NCI-H2227 (cell line): Measurements from ENCODE around the gene EPHB4.
"Not testable (repeated sequence)": the region's sequence is repeated elsewhere in the genome, so short reads cannot be mapped to it uniquely, and the experiment has no call there.

ENCODE experiments used
- DNase-seq: peaks from one replicate; lab custom pipeline; 2025; ENCODE audit not compliant: unreplicated experiment; lab: John Stamatoyannopoulos, UW

EPHB4 gene

DNA sequence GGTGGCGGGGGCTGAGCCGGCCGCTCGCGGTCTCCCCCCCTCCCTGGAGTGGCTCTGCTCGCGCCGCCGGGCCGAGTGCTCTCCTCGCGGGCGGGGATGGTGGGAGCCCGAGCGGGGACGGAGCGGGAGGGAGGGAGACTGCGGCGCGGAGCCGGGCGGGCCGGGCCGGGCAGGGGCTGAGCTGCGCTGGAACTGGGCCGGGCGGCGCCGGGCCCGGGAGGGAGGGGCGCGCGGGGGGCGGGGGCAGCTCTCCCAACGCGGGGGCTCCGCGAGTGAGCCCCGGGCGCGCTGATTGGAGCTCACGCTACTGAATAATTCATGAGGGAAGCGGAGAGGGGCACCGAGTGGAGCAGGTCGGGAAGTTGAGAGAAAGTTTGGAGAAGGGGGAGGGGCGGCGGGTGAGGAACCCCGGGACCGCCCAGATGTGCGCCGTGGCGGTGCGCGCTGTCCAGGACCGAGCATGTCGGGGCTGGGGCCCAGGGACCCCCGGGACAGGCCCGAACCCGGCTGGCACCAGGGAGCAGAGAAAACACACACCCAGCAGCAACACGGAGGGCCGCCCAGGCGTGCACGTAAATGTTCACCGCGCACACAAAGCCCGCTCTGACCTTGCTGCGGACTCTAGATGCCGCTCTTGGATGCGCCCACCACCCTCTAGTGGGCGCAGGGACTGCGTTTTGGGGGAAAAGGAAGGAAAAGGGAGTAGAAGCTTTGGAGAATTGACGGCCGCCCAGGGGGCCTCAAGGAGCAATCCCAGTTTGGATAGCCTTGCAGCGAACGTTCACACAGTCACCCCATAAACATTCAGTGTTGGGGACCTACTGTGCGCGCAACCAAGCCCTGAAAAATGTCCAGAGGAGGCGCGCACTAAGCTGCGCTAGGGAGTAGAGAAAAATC lies at the start of gene EPHB4:
Gene EPHB4, minus strand, starts transcription at position 194 of the 897 bp plus-strand sequence. CDS start 493 bp downstream, outside the sequence.
- DNase-seq: peak; percentile 73

DNA sequence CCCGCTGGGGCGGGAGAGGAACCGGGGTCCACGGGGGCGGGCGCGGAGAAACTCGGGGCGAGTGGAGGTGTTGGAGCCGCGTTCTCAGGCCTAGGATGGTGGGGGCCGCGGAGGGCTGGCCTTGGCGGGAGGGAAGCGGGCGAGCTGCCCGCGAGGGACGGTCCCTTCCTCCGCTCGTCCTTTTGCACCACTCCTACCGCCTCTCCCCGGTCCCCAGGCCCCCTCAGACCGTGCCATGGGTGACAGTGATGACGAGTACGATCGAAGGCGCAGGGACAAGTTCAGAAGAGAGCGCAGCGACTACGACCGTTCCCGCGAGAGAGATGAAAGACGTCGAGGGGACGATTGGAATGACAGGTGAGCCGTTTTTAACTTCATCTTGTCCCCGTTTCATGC lies 48.0 kb upstream of the EPHB4 start:
- peak; percentile 61 for DNase-seq

DNA sequence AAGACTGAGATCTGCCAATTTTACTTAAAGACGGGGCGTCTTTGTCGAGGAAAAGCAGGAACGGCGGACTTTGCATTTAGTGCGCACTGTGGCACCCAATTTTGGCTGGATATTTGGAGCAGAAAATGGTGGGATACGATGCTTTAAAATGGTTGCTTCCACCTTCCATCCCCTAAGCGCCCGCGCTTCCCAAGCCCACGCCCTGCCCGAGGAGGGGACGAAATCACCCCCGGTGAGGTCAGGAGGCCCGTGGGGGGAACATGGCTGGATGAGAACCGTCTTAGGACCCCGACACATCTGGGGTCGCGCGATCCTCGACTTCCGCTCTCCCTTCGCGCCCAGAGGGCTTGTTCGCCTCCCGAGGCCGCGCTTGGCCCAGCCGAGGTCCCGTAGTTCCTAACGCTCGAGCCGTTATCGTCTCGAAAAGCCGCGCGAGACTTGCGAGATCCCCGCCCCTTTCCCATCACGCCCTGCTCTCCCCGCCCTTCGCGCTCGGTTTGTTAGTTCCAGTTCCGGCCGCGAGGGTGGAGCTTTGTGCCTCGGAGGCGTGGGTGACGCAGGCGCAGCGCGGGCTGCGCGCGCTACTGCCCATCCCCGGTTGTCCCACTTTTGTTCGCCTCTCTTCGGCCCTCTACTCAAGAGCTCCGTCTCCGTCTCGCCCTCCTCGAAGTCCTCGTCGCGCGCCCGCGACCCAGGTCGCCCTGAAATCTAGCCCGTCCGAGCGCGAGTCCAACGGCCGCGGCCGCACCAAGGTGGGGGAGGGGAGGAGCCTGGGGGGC lies 47.4 kb upstream of the EPHB4 start, which contains the start of gene SRRT:
Gene SRRT, plus strand, starts transcription at position 527 of the 779 bp plus-strand sequence. CDS start 488 bp downstream, outside the sequence.
- DNase-seq: peak; percentile 100

DNA sequence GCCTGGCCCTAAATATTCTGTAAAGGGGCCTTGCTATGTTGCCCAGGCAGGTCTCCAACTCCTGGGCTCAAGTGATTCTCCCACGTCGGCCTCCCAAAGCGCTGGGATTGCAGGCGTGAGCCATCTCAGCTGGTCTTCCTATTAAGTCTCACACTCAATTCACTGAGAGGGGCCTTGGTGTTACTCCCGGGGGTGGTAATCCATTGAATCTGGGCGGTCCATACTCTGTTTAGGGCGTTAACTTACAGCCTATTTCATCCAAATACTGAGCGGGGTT lies 46.9 kb upstream of the EPHB4 start:
- DNase-seq: no peak

DNA sequence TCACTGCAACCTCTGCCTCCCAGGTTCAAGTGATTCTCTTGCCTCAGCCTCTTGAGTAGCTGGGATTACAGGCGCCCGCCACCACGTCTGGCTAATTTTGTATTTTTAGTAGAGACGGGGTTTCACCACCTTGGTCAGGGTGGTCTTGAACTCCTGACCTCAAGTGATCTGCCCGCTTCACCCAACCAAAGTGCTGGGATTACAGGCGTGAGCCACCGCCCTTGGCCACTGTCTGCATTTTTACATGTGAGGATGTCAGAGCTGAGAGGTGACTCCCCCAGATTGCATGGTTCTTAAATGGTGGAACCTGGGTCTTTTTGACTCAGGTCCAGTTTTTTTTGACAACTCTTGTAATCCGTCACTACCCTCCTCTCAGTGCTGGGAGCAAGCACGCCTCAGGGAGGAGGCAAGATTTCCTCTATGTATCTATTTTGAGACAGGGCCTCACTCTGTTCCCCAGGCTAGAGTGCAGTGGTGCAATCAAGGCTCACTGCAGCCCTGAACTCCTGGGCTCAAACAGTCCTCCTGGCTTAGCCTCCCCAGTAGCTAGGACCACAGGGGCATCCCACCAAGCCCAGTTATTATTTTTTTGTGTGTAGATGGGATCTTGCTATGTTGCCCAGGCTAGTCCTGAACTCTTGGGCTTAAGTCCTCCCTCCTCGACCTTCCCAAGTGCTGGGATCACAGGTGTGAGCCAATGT lies 46.4 kb upstream of the EPHB4 start:
- DNase-seq: no peak

DNA sequence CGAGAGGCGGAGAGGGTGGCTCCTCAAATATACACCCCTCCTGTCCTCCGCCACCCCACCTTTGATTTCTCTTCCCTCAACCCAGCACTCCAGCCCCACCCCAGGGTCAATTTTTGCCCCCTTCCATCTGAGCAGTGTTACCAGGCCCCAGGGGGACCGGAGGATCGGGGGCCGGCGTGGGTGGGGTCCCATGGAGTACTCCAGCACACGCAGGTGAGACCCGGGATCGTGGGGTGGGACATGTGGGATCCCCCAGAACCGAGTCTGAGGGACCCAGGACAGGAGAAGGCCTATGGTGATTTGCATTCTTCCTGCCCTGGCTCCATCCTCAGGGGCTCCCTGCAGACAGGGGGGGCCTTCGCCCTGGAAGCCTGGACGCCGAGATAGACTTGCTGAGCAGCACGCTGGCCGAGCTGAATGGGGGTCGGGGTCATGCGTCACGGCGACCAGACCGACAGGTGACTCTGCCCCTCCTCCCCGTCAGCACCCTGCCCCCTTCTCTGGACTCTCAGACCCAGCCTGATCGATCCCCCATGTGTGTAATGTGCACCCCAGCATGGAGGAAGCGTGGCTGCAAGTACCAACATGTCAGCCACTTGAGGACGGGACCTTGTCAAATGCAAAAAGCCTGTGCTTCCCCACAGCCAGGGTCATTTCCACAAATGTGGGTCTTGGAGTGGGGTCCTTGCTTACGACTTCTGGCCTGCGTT lies 40.6 kb upstream of the EPHB4 start:
- no peak for DNase-seq

DNA sequence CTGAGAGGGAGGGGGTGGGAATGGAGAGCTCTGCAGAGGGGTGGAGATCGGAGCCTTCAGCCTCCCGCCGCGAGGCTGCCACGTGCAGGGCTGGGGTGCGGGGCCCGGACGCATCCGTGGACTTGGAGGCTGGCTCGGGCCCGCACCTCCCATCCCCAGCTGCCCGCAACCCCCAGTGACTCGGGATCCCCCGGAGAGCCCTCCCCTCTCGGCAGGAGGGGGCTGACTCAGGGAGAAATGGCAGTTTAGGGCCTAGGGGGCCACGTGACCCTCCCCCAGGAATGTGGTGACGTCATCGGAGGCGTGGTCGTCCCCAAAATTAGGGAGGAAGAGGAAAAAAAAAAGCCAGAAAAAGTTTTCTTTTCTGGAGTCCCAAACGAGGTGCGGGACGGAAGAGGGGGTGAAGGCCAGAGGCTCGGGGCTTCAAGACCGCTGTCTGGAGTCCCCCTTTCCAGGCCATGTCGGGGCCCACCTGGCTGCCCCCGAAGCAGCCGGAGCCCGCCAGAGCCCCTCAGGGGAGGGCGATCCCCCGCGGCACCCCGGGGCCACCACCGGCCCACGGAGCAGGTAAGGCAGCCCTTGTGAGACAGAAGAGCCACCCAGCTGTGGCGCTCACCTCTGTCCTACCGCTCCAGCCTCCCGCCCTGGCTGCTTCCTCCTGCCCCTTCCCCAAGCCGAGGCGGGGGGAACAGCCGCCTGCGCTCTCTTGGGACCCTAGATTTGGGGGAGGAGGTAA lies 39.9 kb upstream of the EPHB4 start, which contains the start of gene TRIP6:
Gene TRIP6, plus strand, starts transcription at position 348 of the 736 bp plus-strand sequence. Its CDS starts 111 bp downstream, at position 459.
- DNase-seq: peak; percentile 39

DNA sequence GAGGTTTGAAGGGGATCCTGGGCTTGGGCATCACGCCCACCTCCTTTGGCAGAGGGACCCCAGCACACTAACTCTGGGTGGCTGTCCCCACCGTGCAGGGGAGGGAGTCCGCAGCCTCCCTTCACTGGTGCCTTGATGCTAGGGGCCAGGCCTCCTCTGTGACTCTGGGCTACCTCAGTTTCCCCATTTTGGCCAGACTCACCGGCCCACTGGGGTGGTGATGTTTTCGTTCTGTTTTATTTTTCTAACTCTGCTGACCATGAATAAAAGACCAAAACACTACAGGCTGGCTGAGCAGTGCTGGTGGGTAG lies 39.4 kb upstream of the EPHB4 start:
- no peak for DNase-seq

DNA sequence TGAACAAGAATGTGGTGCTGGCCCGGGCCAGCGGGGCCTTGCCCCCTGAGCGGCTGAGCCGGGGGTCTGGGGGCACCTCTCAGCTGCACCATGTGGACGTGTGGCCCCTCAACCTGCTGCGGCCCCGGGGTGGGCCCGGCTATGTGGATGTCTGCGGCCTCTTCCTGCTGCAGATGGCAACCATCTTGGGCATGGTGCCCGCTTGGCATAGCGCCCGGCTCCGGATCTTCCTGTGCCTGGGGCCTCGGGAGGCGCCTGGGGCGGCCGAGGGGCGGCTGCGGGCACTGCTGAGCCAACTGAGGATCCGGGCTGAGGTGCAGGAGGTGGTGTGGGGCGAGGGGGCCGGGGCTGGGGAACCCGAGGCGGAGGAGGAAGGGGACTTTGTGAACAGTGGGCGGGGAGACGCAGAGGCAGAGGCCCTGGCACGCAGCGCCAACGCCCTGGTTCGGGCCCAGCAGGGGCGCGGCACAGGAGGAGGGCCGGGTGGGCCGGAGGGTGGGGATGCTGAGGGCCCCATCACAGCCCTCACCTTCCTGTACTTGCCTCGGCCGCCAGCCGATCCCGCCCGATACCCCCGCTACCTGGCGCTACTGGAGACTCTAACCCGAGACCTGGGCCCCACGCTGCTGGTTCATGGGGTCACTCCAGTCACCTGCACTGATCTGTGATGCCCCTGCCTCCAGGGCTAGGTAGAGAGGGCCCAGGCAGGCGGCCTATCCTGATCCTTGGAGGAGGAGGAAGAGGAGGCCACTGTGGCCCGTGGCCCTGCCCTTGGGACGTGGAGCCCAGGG lies 38.8 kb upstream of the EPHB4 start:
- DNase-seq: no peak

DNA sequence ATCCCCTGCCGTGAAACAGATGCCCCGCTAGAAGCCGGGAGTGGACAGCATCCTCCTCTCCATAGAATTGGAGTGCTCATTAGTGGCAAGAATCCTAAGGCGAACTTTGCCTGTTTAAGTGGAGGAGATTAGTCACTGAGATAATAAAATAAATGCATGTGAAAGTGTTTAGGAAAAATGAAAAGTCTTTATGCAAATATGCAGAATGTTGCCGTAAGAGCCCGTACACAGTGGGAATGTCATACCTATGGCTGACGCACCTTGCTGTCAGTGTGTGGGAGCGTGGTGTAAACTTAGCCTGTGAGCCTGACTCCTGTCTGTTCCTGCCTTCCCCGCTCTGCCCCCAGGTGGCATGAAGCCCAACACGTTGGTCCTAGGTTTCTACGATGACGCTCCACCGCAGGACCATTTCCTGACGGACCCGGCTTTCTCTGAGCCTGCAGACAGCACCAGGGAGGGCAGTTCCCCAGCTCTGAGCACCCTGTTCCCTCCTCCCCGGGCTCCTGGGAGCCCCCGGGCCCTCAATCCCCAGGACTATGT lies 38.1 kb upstream of the EPHB4 start:
- no peak for DNase-seq

DNA sequence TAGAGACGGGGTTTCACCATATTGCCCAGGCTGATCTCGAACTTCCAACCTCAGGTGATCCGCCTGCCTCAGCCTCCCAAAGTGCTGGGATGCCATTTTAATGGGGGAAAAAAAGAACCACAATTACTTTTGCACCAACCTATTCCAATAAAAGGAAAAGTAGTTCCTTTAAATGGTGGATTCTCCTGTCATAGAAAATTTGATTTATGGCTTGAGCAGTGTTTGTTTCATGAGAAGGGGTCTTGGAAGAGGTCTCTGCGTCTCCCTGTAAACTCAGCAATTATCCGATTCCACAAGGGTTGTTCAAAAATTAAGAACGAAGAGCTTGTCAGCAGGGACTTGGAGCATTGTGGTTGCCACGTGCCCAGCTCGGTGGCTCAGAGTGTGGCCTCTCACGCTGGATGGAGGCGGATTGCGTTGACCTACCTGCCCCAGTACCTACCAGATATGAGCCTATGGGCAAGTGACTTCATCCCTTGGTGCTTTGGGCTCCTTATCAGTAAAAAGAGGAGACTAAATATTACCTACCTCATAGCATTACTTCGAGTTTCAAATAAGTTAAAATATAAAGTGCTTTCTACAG lies 37.0 kb upstream of the EPHB4 start:
- DNase-seq: no peak

DNA sequence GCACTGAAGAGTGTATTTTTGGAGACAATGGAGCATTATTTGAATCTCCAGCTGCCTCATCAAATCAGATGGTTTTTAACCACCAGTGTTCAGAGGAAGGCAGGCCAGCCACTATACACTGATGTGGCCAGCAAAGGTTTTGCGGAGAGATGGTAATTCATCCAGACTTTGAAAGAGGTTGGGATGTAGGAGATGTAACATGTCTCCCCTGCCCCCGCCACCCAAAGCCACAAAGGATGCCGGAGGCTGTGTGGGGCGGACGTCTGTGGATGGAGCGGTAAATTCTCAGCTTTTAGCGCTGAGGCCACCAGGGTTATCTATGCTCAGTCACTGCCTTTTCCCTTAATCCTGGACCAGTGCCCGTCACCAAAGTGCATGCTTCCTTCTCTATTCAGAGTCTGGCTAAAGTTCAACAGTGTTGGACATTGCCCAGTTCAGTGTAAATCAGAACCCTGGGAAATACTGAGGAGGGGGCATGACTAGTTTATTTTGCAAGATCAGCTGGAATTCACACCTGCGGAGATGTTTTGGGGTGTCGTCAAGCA lies 36.2 kb upstream of the EPHB4 start:
- DNase-seq: no peak

DNA sequence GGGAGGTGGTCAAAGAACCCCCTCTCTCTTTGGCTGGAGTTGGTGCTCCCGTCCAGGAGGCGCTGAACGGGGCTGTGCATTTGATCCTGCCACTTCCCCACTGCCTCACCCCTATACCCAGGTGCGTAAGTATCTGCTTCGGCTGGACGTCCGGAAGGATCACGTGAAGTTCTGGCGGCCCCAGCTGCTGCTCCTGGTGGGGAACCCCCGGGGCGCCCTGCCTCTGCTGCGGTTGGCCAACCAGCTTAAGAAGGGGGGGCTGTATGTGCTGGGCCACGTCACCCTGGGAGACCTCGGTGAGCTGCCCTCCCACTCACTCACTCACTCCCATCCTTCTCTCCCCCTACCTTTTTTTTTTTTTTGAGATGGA lies 34.3 kb upstream of the EPHB4 start:
- DNase-seq: no peak

DNA sequence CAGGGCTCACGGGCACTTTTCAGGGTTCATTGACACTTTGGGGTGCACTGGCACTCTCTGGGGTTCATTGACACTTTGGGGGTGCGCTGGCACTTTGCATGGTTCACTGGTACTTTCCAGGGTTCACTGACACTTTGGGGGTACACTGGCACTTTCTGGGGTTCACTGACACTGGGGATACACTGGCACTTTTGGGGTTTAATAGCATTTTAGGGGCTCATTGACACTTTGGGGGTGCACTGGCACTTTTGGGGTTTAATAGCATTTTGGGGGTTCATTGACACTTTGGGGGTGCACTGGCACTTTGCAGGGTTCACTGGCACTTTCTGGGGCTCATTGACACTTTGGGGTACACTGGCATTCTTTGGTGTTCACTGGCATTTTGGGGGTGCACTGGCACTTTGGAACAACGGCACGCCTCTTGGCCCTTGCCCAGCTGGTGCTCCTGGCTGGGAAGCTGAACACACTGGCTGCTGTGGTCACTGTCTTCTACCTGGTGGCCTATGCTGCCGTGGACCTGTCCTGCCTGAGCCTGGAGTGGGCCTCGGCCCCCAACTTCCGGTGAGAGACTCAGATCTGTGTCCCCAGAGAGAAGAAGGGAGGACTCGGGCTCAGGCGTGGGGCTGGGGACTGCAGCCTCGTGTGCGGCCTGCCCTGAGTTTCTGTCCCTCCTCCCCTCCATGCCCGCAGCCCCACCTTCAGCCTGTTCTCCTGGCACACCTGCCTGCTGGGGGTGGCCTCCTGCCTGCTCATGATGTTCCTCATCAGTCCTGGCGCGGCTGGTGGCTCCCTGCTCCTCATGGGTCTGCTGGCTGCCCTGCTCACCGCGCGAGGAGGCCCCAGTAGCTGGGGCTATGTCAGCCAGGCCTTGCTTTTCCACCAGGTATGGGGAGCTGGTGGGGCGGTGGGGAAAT lies 33.6 kb upstream of the EPHB4 start:
- no peak for DNase-seq

DNA sequence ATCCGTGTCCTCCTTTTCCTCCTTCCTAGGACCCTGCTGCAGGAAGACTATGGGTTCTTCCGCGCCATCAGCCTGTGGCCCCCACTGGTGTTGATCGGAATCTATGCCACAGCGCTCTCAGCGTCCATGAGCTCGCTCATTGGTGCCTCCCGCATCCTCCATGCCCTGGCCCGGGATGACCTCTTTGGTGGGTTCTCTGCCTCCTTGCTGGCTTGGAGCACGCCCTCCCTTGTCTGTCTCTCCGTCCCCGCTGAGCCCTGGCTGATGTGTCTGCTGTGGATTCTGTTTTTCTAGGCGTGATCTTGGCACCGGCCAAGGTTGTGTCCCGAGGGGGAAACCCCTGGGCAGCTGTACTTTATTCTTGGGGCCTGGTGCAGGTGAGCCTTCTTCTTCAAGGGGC lies 32.5 kb upstream of the EPHB4 start:
- no peak for DNase-seq

DNA sequence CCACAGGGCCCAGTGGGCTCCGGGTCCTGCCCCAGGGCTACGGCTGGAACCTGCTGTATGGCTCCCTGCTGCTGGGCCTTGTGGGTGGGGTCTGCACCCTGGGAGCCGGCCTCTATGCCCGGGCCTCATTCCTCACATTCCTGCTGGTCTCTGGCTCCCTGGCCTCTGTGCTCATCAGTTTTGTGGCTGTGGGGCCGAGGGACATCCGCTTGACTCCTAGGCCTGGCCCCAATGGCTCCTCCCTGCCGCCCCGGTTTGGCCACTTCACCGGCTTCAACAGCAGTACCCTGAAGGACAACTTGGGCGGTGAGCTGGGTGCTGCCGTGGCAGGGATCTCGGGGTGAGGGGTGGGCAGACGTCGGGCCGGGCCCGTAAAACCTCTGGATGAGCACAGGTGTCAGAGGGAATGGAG lies 29.6 kb upstream of the EPHB4 start:
- no peak for DNase-seq

DNA sequence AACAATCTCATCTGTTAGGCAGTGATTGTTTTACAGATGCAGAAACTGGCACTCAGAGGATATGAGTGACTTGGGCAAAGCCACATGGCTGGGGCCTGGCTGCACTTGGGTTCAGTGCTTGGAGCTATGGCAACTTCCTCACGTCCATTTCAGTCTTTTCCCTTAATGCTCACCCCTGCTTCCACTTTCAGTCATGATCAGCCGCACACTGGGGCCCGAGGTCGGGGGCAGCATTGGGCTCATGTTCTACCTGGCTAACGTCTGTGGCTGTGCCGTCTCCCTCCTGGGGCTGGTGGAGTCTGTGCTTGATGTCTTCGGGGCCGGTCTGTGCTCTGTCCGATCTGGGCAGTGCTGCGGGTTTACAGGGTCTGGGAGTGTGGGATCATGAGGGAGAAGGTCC lies 28.2 kb upstream of the EPHB4 start:
- no peak for DNase-seq

DNA sequence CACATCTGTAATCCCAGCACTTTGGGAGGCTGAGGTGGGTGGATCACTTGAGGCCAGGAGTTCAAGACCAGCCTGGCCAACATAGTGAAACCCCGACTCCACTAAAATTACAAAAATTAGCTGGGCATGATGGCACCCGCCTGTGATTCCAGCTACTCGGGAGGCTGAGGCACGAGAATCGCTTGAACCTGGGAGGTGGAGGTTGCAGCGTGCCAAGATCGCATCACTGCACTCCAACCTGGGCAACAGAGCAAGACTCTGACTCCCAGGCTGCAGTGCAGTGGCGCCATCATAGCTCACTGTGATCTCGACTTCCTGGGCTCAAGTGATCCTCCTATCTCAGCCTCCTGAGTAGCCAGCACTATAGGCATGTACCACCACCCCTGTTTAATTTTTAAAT lies 27.6 kb upstream of the EPHB4 start:
- DNase-seq: not testable (repeated sequence)
